GM18502 (cell line): Measurements from ENCODE around the gene NBDY.
"Not testable (repeated sequence)": the region's sequence is repeated elsewhere in the genome, so short reads cannot be mapped to it uniquely, and the experiment has no call there.

ENCODE experiments used
- ATAC-seq: cut with Tn5 transposase; IDR thresholded peaks from one replicate; pipeline ENCODE4 v1.9.1; 2021; ENCODE audit warnings: mild to moderate bottlenecking; ENCODE audit not compliant: unreplicated experiment, poor library complexity

NBDY gene, protein sequence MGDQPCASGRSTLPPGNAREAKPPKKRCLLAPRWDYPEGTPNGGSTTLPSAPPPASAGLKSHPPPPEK

DNA sequence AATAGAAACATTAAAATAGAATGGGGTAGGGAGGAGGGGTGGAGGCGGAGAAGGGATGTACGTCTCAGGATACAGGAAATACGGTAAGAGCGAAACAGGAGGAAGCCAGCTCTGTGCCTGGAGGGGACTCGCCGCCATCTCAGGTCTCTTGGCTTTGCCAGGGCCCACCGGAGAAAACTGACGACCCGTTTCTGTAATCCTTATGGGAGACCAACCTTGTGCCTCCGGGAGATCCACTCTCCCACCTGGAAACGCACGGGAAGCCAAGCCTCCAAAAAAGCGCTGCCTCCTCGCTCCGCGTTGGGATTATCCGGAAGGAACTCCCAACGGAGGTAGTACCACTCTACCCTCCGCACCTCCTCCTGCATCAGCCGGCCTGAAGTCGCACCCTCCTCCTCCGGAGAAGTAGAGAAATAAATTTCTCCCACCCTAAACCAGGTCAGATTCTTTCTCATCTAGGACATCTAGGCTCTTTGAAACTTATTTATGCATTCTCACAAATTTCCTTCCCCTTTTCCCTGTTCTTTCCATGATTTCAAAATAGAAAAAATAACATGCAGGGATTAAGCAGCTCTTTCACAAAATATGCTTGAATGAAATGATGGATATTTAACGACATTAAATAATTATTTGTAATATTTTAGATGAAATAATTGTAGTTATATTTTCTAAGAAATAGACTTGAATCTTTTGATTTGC, at the start of gene NBDY:
Gene NBDY, plus strand, starts transcription at position 92 of the 699 bp plus-strand sequence. Its CDS starts 111 bp downstream, at position 203.
- ATAC-seq, result peak; percentile 74

DNA sequence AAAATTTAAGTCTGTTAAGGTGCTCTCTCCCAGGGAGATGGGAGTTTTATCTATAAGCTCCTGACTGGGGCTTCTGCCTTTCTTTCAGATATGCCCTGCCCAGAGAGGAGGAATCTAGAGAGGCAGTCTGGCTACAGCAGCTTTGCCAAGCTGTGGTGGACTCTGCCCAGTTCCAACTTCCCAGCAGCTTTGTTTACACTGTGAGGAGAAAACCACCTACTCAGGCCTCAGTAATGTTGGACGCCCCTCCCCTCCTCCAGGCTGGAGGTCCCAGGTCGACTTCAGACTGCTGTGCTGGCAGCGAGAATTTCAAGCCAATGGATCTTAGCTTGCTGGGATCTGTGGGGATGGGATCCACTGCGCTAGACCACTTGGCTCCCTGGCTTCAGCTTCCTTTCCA, 24.5 kb upstream of the NBDY start:
- not testable (repeated sequence) for ATAC-seq

DNA sequence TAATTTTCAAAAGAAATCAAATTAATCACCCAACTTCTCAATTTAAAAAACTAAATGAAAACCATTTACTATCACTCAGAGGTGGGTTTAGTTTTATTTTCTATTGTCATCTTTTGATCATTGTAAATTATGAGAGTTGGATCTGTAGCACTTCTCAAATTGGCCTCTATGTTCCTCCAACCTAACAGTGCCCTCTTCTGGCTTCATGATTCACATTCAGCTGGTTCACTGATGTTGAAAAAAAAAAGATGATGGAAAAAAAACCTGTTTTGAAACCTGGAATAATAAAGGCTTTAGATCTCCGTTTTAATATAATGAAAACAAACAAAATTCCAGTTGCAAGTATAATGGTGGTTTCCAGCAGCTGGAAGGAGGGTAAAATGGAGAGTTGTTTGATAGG, 2.4 kb upstream of the NBDY start:
- ATAC-seq, result peak; percentile 47

DNA sequence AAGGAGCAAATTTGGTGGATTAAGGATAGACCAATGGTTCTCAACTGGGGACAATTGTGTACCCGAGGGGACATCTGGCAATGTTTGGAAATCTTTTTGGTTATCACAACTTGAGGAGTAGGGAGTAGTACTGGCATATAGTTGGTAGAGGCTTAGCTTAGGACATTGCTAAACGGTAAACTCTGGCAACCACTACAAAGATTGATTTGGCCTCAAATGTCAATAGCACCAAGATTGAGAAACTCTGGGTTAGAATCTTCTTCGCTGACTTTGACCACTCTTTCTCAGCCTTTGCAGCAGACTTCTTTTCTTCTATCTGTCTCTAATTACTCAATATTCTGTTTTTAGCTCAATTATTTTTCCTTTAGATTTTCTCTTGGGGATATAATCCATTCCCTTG, 1.5 kb upstream of the NBDY start:
- no peak for ATAC-seq

DNA sequence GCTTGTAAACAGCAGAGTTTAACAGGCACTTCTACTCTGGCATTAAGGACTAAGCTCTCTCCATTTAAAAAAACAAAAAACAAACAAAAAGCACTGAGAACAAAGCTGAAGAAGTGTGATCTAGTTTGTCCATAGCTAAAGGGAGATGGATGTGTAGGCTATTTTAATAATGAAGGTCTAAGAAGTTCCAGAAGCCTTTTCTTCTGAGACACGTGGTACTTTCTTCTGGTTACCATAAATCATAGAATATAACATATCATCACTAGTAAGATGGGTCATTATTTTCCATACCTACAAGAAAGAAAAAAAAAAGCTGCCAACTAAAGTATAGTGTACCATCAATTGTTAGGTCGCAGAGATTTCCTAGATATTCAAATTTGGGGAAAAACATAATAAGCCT, 722 bp upstream of the NBDY start:
- peak; percentile 42 for ATAC-seq

DNA sequence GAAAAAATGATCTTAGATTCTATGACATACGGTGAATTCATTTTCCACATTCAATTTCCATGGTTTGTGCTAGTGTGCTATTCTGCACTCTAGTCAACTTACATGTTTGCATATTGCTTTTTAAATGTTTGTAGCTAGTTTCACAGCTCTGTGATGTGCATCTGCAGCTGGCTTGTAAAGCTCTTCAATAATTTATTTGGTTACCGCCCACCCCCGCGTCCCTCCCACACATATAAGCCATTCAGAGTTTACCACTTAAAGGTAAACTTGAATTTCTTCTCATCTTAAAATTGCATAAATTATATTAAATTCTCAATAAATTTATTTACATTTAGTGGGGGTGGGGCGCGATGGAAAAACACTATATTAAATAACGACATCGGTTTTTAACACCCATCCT, 291 bp upstream of the NBDY start:
- peak; percentile 51 for ATAC-seq

DNA sequence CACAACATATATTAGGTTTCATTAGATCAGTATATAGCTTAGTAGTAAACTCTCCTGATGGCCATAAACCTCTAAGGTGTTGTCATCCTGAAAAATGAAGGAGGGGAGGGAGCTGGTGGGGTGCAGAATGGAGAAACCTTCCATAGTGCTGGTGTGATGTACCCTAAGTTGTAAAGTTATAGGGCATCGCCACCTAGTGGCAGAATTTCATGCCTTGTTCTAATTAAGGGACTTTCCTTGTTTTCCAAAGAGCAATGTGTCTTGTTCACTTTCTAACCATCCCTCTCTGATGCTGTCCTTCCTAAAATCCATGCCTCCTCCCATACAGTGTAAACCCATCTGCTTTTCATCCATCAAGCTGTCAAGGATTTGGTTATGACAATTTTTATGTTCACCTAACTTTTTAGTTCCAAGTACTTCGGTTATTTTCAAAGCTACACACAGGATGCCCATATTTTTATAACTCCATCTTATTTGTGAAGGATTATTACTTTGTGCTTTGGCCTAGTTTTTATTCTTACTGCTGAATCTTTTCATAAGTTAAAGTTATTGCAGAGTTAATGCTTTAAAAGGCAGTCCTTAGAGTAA, 4.5 kb downstream of the NBDY start:
- peak; percentile 51 for ATAC-seq

DNA sequence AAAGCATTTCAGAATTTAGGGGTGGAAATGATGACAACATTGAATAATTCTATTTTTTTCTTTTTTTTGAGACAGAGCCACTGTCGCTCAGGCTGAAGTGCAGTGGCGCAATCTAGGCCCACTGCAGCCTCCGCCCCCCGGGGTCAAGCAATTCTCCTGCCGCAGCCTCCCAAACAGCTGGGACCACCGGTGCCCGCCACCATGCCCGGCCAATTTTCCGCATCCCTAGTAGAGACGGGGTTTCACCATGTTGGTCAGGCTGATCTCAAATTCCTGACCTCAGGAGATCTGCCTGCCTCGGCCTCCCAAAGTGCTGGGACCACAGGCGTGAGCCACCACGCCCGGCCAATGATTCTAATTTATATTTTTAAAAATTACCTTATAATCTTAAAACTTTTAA, 7.2 kb downstream of the NBDY start:
- no peak for ATAC-seq

DNA sequence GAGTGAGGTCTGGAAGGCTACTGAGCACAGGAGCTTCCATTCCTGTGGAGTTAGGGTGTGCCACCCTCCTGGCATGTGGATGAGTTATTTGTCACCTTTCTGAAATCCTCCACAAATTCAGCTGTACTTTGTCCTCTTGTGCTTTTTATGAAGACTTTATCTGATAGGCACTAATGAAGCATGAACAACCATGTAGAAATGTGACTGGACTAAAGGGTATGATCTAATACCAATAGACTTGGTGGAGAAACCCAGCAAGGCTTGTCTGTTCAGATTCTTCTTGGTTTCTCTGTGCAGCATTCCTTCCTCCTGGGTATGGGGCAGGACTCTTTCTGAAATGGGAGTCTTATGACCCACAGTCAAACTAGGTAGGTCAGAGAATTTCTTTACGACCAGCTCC, 9.6 kb downstream of the NBDY start:
- no peak for ATAC-seq

DNA sequence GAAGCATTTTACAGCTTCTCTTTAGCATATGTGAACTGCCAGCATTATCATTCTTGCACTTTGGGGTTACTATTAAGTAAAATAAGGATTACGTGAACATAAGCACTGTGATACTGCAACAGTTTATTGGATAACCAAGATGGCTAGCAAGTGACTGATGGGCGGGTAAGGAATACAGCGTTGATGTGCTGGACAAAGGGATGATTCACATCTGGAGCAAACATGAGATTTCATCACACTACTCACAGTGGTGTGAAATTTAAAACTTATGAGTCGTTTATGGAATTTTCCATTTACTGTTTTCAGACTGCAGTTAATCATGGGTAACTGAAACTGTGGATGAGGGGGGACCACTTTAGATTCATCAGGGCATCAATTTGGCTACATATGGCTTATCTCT, 16.0 kb downstream of the NBDY start:
- no peak for ATAC-seq

DNA sequence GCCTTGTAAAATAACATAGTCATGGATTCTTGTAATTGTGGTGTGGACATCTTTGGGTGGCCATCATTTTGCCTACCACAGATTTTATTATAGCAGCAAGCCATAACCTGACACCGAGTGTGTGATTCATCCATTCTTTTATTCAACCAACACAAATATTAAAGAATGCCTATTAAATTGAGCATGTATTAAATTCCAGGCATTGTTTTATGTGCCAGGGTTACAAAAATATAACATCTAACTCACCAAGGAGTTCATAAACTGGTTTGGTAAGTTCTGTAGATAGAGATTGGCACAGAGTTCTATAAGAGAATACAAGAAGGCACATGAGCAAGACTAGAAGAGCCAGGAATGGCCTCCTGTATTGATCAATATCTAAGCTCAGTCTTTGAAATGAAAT, 18.0 kb downstream of the NBDY start:
- no peak for ATAC-seq

DNA sequence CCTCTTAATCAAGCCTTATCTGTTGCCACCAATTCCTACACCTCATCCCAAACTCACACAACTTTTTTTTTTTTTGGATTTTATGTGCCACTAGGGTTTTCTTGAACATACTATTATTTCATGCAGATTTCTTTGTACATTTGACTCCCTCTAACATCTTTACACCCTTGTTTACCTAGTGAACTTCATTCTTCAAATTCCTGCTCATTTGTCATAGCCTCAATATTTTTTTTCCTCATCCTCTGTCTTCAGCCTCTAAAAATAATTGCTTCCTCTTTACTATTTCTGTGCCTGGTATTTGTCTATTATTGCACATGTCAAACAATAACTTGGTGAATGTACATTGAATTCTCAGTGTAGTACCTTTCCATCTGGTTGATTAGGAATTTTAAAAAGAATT, 22.0 kb downstream of the NBDY start:
- ATAC-seq, result no peak

DNA sequence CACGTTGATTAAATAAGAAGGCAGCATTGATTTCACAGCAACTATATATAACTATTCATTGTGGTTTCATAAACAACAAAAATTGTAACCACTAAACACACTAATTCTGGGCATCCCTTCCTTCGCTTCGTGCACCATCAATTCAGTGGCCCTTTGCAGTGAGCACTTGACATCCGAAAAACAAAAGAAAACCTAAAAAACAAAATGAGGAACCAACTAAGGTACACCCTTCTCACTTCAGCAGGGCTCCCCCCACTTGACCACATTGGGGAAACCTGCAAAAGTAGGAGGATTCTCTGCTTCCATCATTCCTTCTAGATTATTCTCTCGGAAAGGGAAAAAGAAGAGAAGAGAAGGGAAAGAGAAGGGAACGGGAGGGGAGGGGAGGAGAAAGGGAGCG, 28.3 kb downstream of the NBDY start:
- peak; percentile 69 for ATAC-seq

DNA sequence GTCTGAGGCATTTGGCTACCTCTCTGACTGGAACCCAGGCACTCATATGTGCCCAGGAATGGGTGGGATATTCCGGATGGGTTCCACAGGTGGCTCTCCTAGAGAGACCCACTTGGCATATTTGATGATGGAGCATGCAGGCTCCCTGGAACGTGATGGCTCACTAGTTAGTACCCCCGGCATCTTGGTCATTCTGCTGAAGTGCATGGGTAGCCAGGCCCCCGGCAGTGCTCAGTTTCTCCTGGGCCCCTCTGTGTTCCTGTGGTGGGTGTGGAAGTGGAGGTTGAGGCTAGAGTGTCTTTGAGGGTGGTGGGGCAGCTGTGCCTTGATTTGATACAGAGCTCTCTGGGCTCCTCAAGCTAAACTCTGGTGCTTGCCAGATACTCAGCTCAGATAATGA, 29.4 kb downstream of the NBDY start:
- ATAC-seq, result no peak

DNA sequence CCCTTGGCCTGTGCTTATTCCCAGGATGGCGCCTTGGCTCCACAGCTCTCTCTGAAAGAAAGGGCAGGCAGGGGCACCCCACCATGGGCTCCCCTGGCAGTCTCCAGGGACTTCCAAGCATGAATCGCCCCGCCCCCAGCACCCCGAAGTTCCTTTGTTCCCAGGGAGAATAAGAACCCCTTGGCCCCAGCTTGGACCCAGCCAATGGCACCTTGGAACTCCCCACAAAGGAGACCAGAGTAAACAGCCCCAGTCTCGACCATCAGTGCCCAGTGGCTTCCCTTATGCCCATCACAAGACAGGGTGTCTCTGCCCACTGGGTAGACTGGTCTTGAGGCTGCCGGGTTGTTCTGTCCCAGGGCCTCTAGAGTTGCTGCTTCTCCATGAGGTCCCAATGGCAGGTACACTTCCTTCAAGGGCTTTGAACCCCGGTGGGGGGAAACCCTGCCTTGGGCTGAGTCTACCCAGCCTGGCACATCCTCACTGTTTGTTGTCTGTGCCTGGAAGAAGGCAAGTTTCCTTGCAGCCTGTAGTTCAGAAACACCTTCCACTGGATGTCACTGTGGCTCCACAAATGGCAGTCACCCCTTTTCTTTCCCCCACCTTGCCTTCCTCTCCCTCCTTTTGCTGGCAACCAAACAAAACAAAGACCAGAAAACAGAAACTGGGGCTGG, 30.8 kb downstream of the NBDY start:
- ATAC-seq, result no peak

DNA sequence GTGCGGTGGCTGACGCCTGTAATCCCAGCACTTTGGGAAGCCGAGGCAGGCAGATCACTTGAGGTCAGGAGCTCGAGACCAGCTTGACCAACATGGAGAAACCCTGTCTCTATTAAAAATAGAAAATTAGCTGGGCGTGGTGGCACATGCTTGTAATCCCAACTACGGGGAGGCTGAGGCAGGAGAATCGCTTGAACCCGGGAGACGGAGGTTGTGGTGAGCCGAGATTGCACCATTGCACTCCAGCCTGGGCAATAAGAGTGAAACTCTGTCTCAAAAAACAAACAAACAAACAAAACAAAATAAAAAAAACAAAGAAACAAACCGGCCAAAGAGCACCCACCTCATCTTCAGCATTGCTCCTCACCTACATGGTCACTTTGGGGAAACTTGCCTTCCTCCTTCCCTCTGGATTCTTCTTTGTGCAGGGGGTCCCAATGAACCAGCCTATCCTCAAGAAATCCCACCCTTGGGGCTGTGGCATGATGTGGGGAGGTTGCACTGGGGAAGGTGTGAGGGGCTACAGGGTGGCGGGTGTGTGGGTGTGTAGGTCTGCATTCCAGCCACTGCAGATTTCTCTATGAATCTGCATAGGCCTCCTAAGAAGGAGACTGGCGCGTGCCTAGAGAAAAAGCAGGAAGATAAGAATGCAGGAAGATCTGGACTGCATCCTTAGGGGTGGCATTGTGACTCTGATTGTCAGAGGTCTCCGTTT, 31.5 kb downstream of the NBDY start:
- ATAC-seq, result not testable (repeated sequence)

DNA sequence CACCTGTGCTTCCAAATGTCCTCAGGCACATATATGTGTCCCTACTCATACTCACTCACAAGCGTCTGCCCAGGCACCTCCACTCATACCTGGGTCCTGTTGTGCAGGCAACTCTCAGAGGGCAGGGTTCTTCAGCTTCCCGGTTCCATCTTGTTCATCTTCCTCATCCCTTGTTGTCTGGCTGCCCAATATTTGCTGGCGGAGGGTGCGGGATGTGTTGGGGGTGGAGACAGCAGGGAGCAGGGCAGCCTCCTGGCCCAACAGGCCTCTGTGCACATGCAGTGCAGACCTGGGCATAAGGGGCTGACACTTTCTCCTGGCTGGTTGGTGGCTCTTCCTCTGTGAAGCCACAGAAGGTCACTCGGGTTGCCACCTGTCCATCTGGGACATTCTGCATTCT, 32.1 kb downstream of the NBDY start:
- no peak for ATAC-seq

DNA sequence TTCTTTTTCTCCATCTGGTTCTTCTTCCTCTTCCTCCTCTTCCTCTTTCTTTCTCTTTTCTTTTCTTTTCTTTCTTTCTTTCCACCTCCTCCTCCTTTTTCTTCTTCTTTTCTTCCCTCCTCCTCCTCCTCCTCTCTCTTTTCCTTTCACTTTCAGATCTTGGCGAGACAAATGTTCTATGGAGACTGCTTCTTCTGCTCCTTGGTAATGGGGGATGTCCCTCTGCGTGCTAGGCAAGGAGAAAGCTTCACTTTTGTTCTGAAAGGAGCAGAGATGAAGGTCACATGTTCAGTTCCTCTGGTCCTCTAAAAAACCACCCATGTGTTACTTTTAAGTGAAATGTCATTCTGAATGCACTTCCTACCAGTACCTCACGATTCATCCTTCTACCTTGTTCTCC, 33.2 kb downstream of the NBDY start:
- ATAC-seq, result peak; percentile 38

DNA sequence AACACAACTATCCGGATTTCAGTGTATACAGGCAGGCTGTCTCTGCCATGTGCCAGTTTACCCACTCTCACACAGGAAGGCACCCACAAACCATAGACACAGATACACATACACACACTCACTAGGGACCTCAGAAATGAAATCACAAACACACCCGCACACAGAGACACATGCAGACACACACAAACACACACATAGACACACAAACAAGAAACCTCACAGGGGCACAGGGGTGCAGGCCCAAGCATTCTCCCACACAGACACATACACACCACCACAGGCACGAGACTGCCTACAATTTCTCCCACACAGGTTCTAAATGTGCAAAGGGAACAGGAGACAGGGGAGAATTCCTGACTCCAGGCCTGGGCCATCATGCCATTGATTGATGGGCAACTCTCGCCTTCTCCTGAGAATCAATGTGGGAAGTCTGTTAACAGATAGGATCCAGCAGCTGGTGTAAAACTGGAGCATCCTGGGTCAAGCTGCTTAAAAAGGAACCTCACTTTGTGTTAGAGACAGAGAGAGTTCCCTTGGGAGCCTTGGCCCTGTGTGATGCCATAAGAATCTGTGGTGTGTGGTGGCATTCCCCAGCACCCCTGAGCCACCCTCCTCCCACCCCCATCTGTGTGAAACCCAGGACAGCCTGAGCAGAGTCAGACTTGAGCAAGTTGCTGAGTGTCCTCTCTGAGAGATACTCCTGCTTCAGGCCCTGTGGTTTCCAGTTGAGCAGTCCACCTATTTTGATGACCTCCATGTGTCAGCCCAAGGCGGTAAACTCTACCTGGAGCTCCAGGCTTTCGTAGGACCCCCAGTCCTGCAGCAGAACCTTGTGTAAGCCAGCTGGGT, 33.9 kb downstream of the NBDY start:
- ATAC-seq, result no peak

DNA sequence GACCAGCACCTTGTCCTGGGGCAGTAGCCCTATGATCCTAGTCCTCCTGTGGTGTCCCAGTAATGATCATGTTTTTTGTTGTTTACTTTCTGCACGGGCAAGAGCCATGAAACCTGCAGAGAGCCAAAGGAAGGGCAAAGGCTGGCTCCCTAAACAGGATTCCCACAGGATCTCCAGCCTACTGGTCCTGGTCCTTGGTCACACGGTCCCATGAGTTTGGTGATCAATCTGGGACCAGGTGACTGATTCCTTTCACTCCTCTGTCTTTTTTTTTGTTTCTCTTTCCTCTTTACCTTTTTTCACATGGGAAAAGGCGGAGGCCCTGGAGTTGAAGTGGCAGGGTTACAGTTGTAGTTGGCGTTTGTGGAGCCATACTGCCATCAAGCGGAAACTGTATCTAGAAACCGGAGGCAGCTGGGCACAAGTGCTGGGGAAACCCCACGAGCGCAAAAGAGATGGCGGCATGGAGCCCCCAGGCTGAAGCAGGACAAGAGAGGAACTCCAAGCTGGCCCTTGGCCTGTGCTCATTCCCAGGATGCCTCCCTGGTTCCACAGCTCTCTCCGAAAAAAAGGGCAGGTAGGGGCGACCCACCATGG, 34.6 kb downstream of the NBDY start:
- ATAC-seq, result peak; percentile 16
